Upper lobe of right lung (tissue), 1 donor: ENCODE measurements around the gene SCAF11. TPM values are rescaled to one million over a fixed set of nuclear protein-coding genes. Genes with fewer than 3 reads are reported as not detected.
"Not testable (repeated sequence)": the region's sequence is repeated elsewhere in the genome, so short reads cannot be mapped to it uniquely, and the experiment has no call there.

Experiments
- ATAC-seq: fragments of 200-7000 bp; cut with Tn5 transposase; one replicate; pipeline ENCODE4 v1.9.1; 2020; ENCODE audit warnings: mild to moderate bottlenecking, moderate library complexity
- DNase-seq: peaks from one replicate; pipeline ENCODE4 v3.0.0-alpha.2; 2020
- H3K27ac ChIP-seq: fragments of 200-600 bp; one replicate; pipeline ENCODE4 v1.8.0; 2022
- H3K27me3 ChIP-seq: fragments of 200-600 bp; one replicate; pipeline ENCODE4 v1.8.0; 2022; ENCODE audit warnings: mild to moderate bottlenecking
- H3K36me3 ChIP-seq: fragments of 200-600 bp; one replicate; pipeline ENCODE4 v1.8.0; 2022
- H3K4me1 ChIP-seq: fragments of 200-600 bp; one replicate; pipeline ENCODE4 v1.8.0; 2022
- H3K4me3 ChIP-seq: fragments of 200-600 bp; one replicate; pipeline ENCODE4 v1.8.0; 2022; ENCODE audit warnings: mild to moderate bottlenecking
- H3K9me3 ChIP-seq: fragments of 200-600 bp; one replicate; pipeline ENCODE4 v1.8.0; 2022
- intact Hi-C: fragments of 100-400 bp; cut with DNase I; formaldehyde crosslinking; loops from one replicate; pipeline ENCODE4 v1.11.0; 2022
- total RNA-seq: library from RNA; stranded (reverse); fragmentation: NEBNext Ultra II Directional; extraction: Animal tissue kit (Norgen Biotek cat#: 25700); gene quantifications from one replicate; pipeline ENCODE4 v1.2.1, GENCODE V29; 2021
- TF ChIP-seq, protein P1 (sequence below): fragments of 200-600 bp; IDR thresholded peaks from one replicate; pipeline ENCODE4 v1.8.0; 2022; ENCODE audit warnings: antibody characterized with exemption
- donor health status: DM: no; HTN: yes; CAD: no; lungs with severe emphysema.

SCAF11 gene
- total RNA-seq, 1 donor from 2014 or later, result 119 TPM

DNA sequence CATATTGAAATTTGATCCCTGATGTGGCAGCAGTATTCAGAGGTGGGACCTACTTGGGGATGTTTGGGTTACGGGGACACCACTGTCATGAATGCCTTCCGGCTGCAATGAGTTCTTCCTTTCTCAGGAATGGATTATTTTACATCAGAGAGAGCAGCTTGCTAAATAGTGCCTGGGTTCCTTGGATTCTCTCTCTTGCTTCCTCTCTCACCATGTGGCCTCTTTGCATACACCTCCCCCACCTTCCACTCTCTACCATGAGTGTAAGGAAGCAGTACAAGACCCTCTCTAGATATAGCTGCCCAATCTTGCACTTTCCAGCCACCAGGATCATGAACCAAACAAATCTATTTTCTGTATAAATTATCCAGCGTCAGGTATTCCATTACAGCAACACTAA lies 15.4 kb upstream of the SCAF11 start:
- no peaks in the 10 kb centered on the region for H3K4me1 ChIP-seq
- H3K4me3 ChIP-seq, result no peak overlapping the region
- H3K27me3 ChIP-seq, result no peaks in the 10 kb centered on the region
- intact Hi-C loops, result no loop called here
- TF ChIP-seq, protein P1, sequence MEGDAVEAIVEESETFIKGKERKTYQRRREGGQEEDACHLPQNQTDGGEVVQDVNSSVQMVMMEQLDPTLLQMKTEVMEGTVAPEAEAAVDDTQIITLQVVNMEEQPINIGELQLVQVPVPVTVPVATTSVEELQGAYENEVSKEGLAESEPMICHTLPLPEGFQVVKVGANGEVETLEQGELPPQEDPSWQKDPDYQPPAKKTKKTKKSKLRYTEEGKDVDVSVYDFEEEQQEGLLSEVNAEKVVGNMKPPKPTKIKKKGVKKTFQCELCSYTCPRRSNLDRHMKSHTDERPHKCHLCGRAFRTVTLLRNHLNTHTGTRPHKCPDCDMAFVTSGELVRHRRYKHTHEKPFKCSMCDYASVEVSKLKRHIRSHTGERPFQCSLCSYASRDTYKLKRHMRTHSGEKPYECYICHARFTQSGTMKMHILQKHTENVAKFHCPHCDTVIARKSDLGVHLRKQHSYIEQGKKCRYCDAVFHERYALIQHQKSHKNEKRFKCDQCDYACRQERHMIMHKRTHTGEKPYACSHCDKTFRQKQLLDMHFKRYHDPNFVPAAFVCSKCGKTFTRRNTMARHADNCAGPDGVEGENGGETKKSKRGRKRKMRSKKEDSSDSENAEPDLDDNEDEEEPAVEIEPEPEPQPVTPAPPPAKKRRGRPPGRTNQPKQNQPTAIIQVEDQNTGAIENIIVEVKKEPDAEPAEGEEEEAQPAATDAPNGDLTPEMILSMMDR, result no peak
- no peaks in the 10 kb centered on the region for H3K9me3 ChIP-seq
- no peaks in the 10 kb centered on the region for H3K36me3 ChIP-seq
- no peak for DNase-seq
- ATAC-seq, result no peak
- H3K27ac ChIP-seq, result no peak overlapping the region

DNA sequence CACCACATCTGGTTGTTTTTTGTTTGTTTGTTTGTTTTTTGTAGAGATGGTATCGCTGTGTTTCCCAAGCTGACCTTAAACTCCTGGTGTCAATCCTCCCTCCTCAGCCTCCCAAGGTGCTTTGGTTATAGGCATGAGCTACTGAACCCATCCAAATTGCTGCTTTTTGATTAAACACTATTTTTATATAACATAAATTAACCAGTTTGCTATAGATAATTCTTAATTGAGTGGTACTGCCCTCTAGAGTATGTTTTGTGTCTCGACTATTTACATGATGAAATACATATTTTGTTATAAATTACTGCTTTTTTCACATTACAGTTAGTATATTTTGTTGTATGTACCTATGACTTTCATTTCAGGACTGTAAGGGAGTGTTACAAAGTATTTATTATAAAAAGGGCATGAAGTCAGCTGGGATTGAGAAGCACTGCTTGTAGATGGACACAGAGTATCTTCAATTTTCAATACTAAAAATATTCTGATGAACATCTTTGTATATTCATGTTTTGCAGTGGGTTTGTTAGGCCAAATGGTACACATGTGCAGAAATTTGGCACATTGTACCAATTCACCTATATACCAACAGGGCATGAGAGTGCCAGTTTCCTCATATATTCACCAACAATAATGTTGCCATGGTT lies 14.9 kb upstream of the SCAF11 start:
- intact Hi-C loops, result no loop called here
- H3K27ac ChIP-seq, result no peak overlapping the region
- DNase-seq (no peak), ATAC-seq (no peak)
- H3K4me3 ChIP-seq, result no peak overlapping the region
- no peaks in the 10 kb centered on the region for H3K4me1 ChIP-seq
- no peaks in the 10 kb centered on the region for H3K27me3 ChIP-seq
- no peaks in the 10 kb centered on the region for H3K36me3 ChIP-seq
- H3K9me3 ChIP-seq, result no peaks in the 10 kb centered on the region
- TF ChIP-seq, protein P1, result peak; percentile 39

DNA sequence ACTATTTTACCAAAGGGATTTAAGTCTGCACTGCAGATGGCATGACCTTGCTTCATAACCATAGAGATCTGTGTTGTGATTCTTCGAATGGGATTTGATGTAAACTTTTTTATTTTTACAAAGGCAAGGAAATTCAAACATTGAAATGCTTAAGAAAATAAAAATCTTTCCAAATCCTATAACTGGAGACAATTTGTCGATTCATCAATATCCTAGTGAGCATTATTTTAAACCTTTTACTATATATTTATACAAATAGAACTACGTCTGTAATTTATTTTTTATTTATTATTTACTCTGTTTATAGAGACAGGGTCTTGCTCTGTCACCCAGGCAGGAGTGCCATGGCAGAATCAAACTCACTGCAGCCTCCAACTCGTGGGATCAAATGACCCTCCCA lies 14.3 kb upstream of the SCAF11 start:
- intact Hi-C loops, result no loop called here
- ATAC-seq (no peak), DNase-seq (no peak)
- H3K4me3 ChIP-seq, result no peak overlapping the region
- TF ChIP-seq, protein P1, result no peak
- no peaks in the 10 kb centered on the region for H3K9me3 ChIP-seq
- no peaks in the 10 kb centered on the region for H3K27me3 ChIP-seq
- H3K4me1 ChIP-seq, result no peaks in the 10 kb centered on the region
- H3K27ac ChIP-seq, result no peak overlapping the region
- H3K36me3 ChIP-seq, result no peaks in the 10 kb centered on the region

DNA sequence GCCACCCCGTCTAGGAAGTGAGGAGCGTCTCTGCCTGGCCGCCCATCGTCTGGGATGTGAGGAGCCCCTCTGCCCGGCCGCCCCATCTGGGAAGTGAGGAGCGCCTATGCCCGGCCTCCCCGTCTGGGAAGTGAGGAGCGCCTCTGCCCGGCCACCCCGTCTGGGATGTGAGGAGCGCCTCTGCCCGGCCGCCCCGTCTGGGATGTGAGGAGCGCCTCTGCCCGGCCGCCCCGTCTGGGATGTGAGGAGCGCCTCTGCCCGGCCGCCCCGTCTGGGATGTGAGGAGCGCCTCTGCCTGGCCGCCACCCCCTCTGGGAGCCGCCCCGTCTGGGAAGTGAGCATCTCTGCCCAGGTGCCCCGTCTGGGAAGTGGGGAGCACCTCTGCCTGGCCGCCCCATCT lies 9.7 kb upstream of the SCAF11 start:
- intact Hi-C loops, H3K4me3 ChIP-seq, H3K36me3 ChIP-seq, H3K9me3 ChIP-seq, ATAC-seq, H3K4me1 ChIP-seq, H3K27ac ChIP-seq, DNase-seq, H3K27me3 ChIP-seq: not testable (repeated sequence)

DNA sequence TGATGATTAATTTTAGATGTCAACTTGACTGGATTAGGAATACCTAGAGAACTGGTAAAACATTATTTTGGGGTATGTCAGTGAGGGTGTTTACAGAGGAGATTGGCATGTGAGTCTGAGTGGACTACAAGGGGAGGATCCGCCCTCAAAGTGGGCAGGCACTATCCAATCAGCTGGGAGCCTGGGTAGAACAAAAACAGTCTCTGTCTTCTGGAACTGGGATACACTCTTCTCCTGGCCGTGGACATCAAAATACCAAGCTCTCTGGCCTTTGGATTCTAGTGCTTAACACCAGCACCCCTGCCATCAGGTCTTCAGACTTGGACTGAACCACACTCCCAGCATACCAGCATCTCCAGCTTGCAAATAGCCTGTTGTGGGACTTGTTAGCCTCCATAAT lies 4.4 kb upstream of the SCAF11 start:
- Histone ChIP-seq H3K4me1 (peaks cover 7% of the 10 kb centered on the region), H3K27me3 (no peaks in the 10 kb centered on the region), H3K36me3 (no peaks in the 10 kb centered on the region), H3K9me3 (no peaks in the 10 kb centered on the region), H3K4me3 (no peak overlapping the region), H3K27ac (no peak overlapping the region)
- TF ChIP-seq, protein P1, result no peak
- ATAC-seq (no peak), DNase-seq (no peak)
- intact Hi-C loops, result no loop called here

DNA sequence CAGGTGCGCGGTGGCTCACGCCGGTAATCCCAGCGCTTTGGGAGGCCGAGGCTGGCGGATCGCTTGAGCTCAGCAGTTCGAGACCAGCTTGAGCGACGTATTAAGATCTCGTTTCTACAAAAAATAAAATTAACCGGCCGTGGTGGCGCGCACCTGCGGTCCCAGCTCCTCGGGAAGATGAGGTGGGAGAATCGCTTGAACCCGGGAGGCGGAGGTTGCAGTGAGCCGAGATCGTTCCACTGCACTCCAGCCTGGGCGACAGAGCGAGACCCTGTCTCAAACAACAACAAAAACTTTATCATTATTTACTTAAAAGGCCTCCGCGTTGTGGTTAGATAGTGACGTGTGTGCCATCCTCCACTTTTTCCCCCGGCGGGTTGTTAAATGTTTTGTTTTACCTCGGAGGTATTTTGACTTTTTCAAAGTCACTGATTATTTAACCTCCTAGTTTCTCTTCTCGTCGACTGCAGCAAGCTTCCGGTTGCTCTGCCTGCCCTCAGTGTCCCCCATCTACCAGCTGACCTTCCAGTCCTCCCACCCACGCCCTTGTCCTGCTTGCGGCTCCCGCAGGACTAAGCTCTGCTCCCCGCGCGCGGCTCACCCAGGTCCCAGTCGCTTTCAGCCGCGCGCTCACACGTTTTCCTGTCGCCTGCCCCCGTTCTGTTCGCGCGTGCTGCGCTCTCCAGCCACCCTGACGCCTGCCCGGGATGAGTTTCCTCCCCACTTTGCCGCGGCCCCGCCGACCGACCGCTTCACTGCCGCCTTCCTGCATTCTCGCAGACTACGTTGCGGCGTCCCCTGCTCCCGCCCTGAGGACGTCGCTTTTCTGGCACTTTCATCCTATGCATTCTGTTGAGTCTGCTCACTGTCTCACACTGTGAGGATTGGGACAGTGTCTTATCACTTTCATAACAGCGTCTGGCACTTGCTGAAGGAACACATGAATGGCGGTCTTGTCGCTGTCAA lies 1.2 kb upstream of the SCAF11 start:
- Histone ChIP-seq H3K36me3 (no peaks in the 10 kb centered on the region), H3K9me3 (no peaks in the 10 kb centered on the region), H3K4me1 (peaks cover 32% of the 10 kb centered on the region), H3K27ac (peak overlapping the region; percentile 97), H3K4me3 (peak overlapping the region; percentile 89), H3K27me3 (no peaks in the 10 kb centered on the region)
- TF ChIP-seq, protein P1, result no peak
- DNase-seq (peak; percentile 92), ATAC-seq (peak; percentile 63)
- intact Hi-C loops, result no loop called here
